HG03095 (cell line): Measurements from ENCODE around the gene TIPRL.

Experiments
- ATAC-seq: cut with Tn5 transposase; IDR thresholded peaks from one replicate; pipeline ENCODE4 v1.9.1; 2021; ENCODE audit warnings: moderate library complexity; ENCODE audit not compliant: unreplicated experiment

TIPRL gene

GRCh38 chr1:168246506-168246905 lies 67.7 kb downstream of the TIPRL start:
- no peak for ATAC-seq
